SU-DHL-6 (cell line): Measurements from ENCODE around the gene FOXN3.

Experiments used
- H2AFZ ChIP-seq: fragments of 200-600 bp; sonication (generic); 2 replicates; pipeline ENCODE4 v1.6.1; 2014; ENCODE audit warnings: low read depth, mild to moderate bottlenecking, moderate library complexity, mixed read lengths, antibody characterized with exemption, low read length; ENCODE audit not compliant: severe bottlenecking
- H3F3A ChIP-seq: fragments of 200-600 bp; shearing (Covaris generic); 2 replicates; pipeline ENCODE4 v1.6.0; 2016; ENCODE audit warnings: antibody characterized with exemption, mild to moderate bottlenecking; ENCODE audit not compliant: insufficient read depth
- H3K27ac ChIP-seq: fragments of 200-600 bp; sonication (generic); 2 replicates; pipeline ENCODE4 v1.5.1; 2016; ENCODE audit warnings: low read depth, mild to moderate bottlenecking, low read length, moderate library complexity, mixed read lengths
- H3K27me3 ChIP-seq: fragments of 200-600 bp; sonication (generic), shearing (Covaris generic); 2 replicates; pipeline ENCODE4 v1.6.0; 2014; ENCODE audit warnings: mild to moderate bottlenecking, low read length
- H3K36me3 ChIP-seq: fragments of 200-600 bp; sonication (generic); 2 replicates; pipeline ENCODE4 v1.6.1; 2014; ENCODE audit warnings: mild to moderate bottlenecking, low read length, mixed read lengths
- H3K4me2 ChIP-seq: fragments of 300-600, 200-600 bp; shearing (Covaris generic), sonication (generic); 2 replicates; pipeline ENCODE4 v1.6.0; 2014; ENCODE audit warnings: low read length, low read depth, mild to moderate bottlenecking; ENCODE audit not compliant: poor library complexity, severe bottlenecking
- H3K4me3 ChIP-seq: fragments of 200-600 bp; sonication (generic); 2 replicates; pipeline ENCODE4 v1.5.1; 2014; ENCODE audit warnings: antibody characterized with exemption, low read length, mild to moderate bottlenecking, mixed read lengths; ENCODE audit not compliant: insufficient read depth, poor library complexity, severe bottlenecking
- H3K79me2 ChIP-seq: fragments of 200-600 bp; sonication (generic); 2 replicates; pipeline ENCODE4 v1.6.1; 2014; ENCODE audit warnings: mild to moderate bottlenecking, low read length, moderate library complexity; ENCODE audit not compliant: insufficient read depth
- H3K9ac ChIP-seq: fragments of 200-600 bp; sonication (generic); 2 replicates; pipeline ENCODE4 v1.7.0; 2014; ENCODE audit warnings: mild to moderate bottlenecking, low read length
- H3K9me2 ChIP-seq: fragments of 200-600 bp; sonication (generic); replicated peaks from 2 replicates; pipeline ENCODE4 v1.6.1; 2014; ENCODE audit warnings: low read length; ENCODE audit not compliant: insufficient read depth
- H3K9me3 ChIP-seq: fragments of 200-600 bp; sonication (generic); 2 replicates; pipeline ENCODE4 v1.6.1; 2014; ENCODE audit warnings: low read length, mixed read lengths; ENCODE audit not compliant: insufficient read depth
- H4K20me1 ChIP-seq: fragments of 200-600 bp; sonication (generic); 2 replicates; pipeline ENCODE4 v1.6.1; 2014; ENCODE audit warnings: low read depth, mild to moderate bottlenecking, antibody characterized with exemption, low read length, moderate library complexity, mixed read lengths
- CTCF ChIP-seq: fragments of 200-600 bp; sonication (generic); IDR thresholded peaks from one replicate; pipeline ENCODE4 v1.5.1; 2017; ENCODE audit warnings: antibody characterized with exemption, mild to moderate bottlenecking, low read length, moderate library complexity; ENCODE audit not compliant: insufficient read depth, poor library complexity, severe bottlenecking
- EZH2phosphoT487 ChIP-seq: fragments of 200-600 bp; sonication (generic), shearing (Covaris generic); conservative IDR thresholded peaks from 2 replicates; pipeline ENCODE4 v1.6.1; 2018; ENCODE audit warnings: mild to moderate bottlenecking, antibody characterized with exemption, low read length, moderate library complexity, mixed read lengths

Gene FOXN3

GRCh38 chr14:89255852-89256251, 161.2 kb downstream of the FOXN3 start:
- Histone ChIP-seq H3K9ac (no peak overlapping the region), H3K27ac (no peak overlapping the region), H3F3A (no peaks in the 10 kb centered on the region), H4K20me1 (no peaks in the 10 kb centered on the region), H3K27me3 (no peaks in the 10 kb centered on the region), H3K9me3 (0 out of 2 replicates have a peak, but pooled peaks cover 5% of the 10 kb centered on the region), H2AFZ (no peak overlapping the region), H3K4me3 (no peak overlapping the region), H3K79me2 (peaks cover 62% of the 10 kb centered on the region), H3K36me3 (peaks cover 8% of the 10 kb centered on the region), H3K9me2 (no peaks in the 10 kb centered on the region), H3K4me2 (no peak overlapping the region)
- TF ChIP-seq CTCF: no peak
- TF ChIP-seq EZH2phosphoT487: no peak

GRCh38 chr14:89255012-89255411, 162.0 kb downstream of the FOXN3 start:
- peaks cover 59% of the 10 kb centered on the region for H3K79me2 ChIP-seq
- H3K9me3 ChIP-seq: 0 out of 2 replicates have a peak, but pooled peaks cover 5% of the 10 kb centered on the region

GRCh38 chr14:89254166-89254909, 162.7 kb downstream of the FOXN3 start:
- Histone ChIP-seq H2AFZ (no peak overlapping the region), H3K4me2 (no peak overlapping the region), H3K27me3 (no peaks in the 10 kb centered on the region), H3K9me3 (0 out of 2 replicates have a peak, but pooled peaks cover 5% of the 10 kb centered on the region), H3K9ac (no peak overlapping the region), H3K36me3 (peaks cover 8% of the 10 kb centered on the region), H3K9me2 (no peaks in the 10 kb centered on the region), H3K4me3 (no peak overlapping the region), H3K27ac (no peak overlapping the region), H3K79me2 (peaks cover 58% of the 10 kb centered on the region), H3F3A (no peaks in the 10 kb centered on the region), H4K20me1 (no peaks in the 10 kb centered on the region)
- TF ChIP-seq CTCF (no peak), EZH2phosphoT487 (no peak)

More at GRCh38 chr14:89255012-89255411, 162.0 kb downstream of the FOXN3 start:
- no peak overlapping the region for H3K9ac ChIP-seq
- no peak overlapping the region for H3K4me2 ChIP-seq
- no peaks in the 10 kb centered on the region for H3F3A ChIP-seq
- no peak overlapping the region for H3K27ac ChIP-seq
- TF ChIP-seq CTCF (no peak), EZH2phosphoT487 (no peak)
- no peaks in the 10 kb centered on the region for H3K9me2 ChIP-seq
- H2AFZ ChIP-seq: no peak overlapping the region
- no peak overlapping the region for H3K4me3 ChIP-seq
- H4K20me1 ChIP-seq: no peaks in the 10 kb centered on the region
- H3K27me3 ChIP-seq: no peaks in the 10 kb centered on the region
- peaks cover 8% of the 10 kb centered on the region for H3K36me3 ChIP-seq
